Ectodermal cell (in vitro differentiated cells): ENCODE measurements around the gene DGKG.

Source experiments
- H3K27ac ChIP-seq: 2 replicates; pipeline ENCODE4 v1.7.0; 2013; ENCODE audit warnings: mild to moderate bottlenecking, low read depth, low read length; ENCODE audit not compliant: insufficient read depth, poor library complexity, severe bottlenecking
- H3K27me3 ChIP-seq: 2 replicates; pipeline ENCODE4 v1.7.0; 2013; ENCODE audit warnings: mild to moderate bottlenecking, low read length; ENCODE audit not compliant: insufficient read depth, control insufficient read depth, poor library complexity, severe bottlenecking
- H3K36me3 ChIP-seq: one replicate; pipeline ENCODE4 v1.7.0; 2013; ENCODE audit warnings: low read length; ENCODE audit not compliant: control insufficient read depth, insufficient read depth
- H3K4me1 ChIP-seq: one replicate; pipeline ENCODE4 v1.7.0; 2013; ENCODE audit warnings: low read length; ENCODE audit not compliant: control insufficient read depth, insufficient read depth
- H3K4me3 ChIP-seq: 2 replicates; pipeline ENCODE4 v1.7.0; 2013; ENCODE audit warnings: low read depth, low read length, control low read depth; ENCODE audit not compliant: insufficient read depth
- H3K9me3 ChIP-seq: 2 replicates; pipeline ENCODE4 v1.7.0; 2013; ENCODE audit warnings: mild to moderate bottlenecking, low read length, moderate library complexity; ENCODE audit not compliant: control insufficient read depth
- WGBS, 2 experiments: methylation state at CpG; one replicate each; pipeline ENCODE4 v1.1.7; 2013; ENCODE audit warnings: missing lambda C conversion rate in 2 of 2; 5-methylcytosine and 5-hydroxymethylcytosine counted together

DGKG gene

GRCh38 chr3:186193534-186194450, 168.2 kb downstream of the DGKG start:
- WGBS, 2 experiments = 2% methylated on average over 75 of the region's 75 CpGs

GRCh38 chr3:186192823-186193222, 169.2 kb downstream of the DGKG start:
- no peaks in the 10 kb centered on the region for H3K9me3 ChIP-seq
- H3K36me3 ChIP-seq = no peaks in the 10 kb centered on the region
- H3K4me1 ChIP-seq = peaks cover 6% of the 10 kb centered on the region
- WGBS, 2 experiments = 73 to 74% methylated on average over 6 of the region's 6 CpGs
- no peak overlapping the region for H3K4me3 ChIP-seq
- no peak overlapping the region for H3K27ac ChIP-seq
- peaks cover 92% of the 10 kb centered on the region for H3K27me3 ChIP-seq

More at GRCh38 chr3:186193534-186194450, 168.2 kb downstream of the DGKG start:
- peaks cover 98% of the 10 kb centered on the region for H3K27me3 ChIP-seq
- H3K4me1 ChIP-seq = peaks cover 6% of the 10 kb centered on the region
- peak overlapping the region; percentile 44 for H3K4me3 ChIP-seq
- H3K27ac ChIP-seq = no peak overlapping the region
- H3K9me3 ChIP-seq = no peaks in the 10 kb centered on the region
- no peaks in the 10 kb centered on the region for H3K36me3 ChIP-seq

GRCh38 chr3:186189492-186189891, 172.5 kb downstream of the DGKG start:
- H3K27me3 ChIP-seq = peaks cover 59% of the 10 kb centered on the region
- H3K4me3 ChIP-seq = no peak overlapping the region
- no peak overlapping the region for H3K27ac ChIP-seq
- H3K36me3 ChIP-seq = no peaks in the 10 kb centered on the region
- peaks cover 4% of the 10 kb centered on the region for H3K4me1 ChIP-seq
- 85 to 88% methylated on average over 2 of the region's 2 CpGs for WGBS, 2 experiments
- H3K9me3 ChIP-seq = no peaks in the 10 kb centered on the region

GRCh38 chr3:186187401-186188275, 174.4 kb downstream of the DGKG start:
- Histone ChIP-seq H3K4me1 (no peaks in the 10 kb centered on the region), H3K9me3 (no peaks in the 10 kb centered on the region), H3K27ac (no peak overlapping the region), H3K27me3 (peaks cover 40% of the 10 kb centered on the region), H3K4me3 (no peak overlapping the region), H3K36me3 (no peaks in the 10 kb centered on the region)
- 88 to 89% methylated on average over 11 of the region's 11 CpGs for WGBS, 2 experiments

GRCh38 chr3:186185194-186185787, 176.7 kb downstream of the DGKG start:
- Histone ChIP-seq H3K36me3 (no peaks in the 10 kb centered on the region), H3K27ac (no peak overlapping the region), H3K4me1 (no peaks in the 10 kb centered on the region), H3K9me3 (no peaks in the 10 kb centered on the region), H3K4me3 (no peak overlapping the region), H3K27me3 (peaks cover 17% of the 10 kb centered on the region)
- 83 to 95% methylated on average over 2 of the region's 2 CpGs for WGBS, 2 experiments

- H3K9me3 ChIP-seq = no peaks in the 10 kb centered on the region
Observed at GRCh38 chr3:186184021-186184420, 178.0 kb downstream of the DGKG start.

GRCh38 chr3:186182850-186183249, 179.2 kb downstream of the DGKG start:
- Histone ChIP-seq H3K27me3 (no peaks in the 10 kb centered on the region), H3K36me3 (no peaks in the 10 kb centered on the region), H3K4me3 (no peak overlapping the region), H3K27ac (no peak overlapping the region), H3K4me1 (no peaks in the 10 kb centered on the region), H3K9me3 (no peaks in the 10 kb centered on the region)
- 91 to 94% methylated on average over 5 to 6 of the region's 6 CpGs for WGBS, 2 experiments

More at GRCh38 chr3:186184021-186184420, 178.0 kb downstream of the DGKG start:
- H3K36me3 ChIP-seq = no peaks in the 10 kb centered on the region
- 82 to 100% methylated on average over 1 of the region's 2 CpGs for WGBS, 2 experiments
- peaks cover 4% of the 10 kb centered on the region for H3K27me3 ChIP-seq
- no peak overlapping the region for H3K27ac ChIP-seq
- no peak overlapping the region for H3K4me3 ChIP-seq
- no peaks in the 10 kb centered on the region for H3K4me1 ChIP-seq

GRCh38 chr3:186181901-186182300, 180.1 kb downstream of the DGKG start:
- no peaks in the 10 kb centered on the region for H3K27me3 ChIP-seq
- H3K36me3 ChIP-seq = no peaks in the 10 kb centered on the region
- H3K4me1 ChIP-seq = no peaks in the 10 kb centered on the region
- no peak overlapping the region for H3K27ac ChIP-seq
- 86 to 94% methylated on average over 2 of the region's 2 CpGs for WGBS, 2 experiments
- no peak overlapping the region for H3K4me3 ChIP-seq
- no peaks in the 10 kb centered on the region for H3K9me3 ChIP-seq

- H3K9me3 ChIP-seq = no peaks in the 10 kb centered on the region
- H3K4me1 ChIP-seq = no peaks in the 10 kb centered on the region
- WGBS, 2 experiments = 82 to 88% methylated on average over 6 of the region's 6 CpGs
Observed at GRCh38 chr3:186180891-186181481, 181.0 kb downstream of the DGKG start.

More at GRCh38 chr3:186180891-186181481, 181.0 kb downstream of the DGKG start:
- H3K27me3 ChIP-seq = no peaks in the 10 kb centered on the region
- no peak overlapping the region for H3K27ac ChIP-seq
- H3K36me3 ChIP-seq = no peaks in the 10 kb centered on the region
- H3K4me3 ChIP-seq = no peak overlapping the region
